CD4-positive, alpha-beta T cell treated with Interleukin-6 for 4 hours (primary cell): Measurements from ENCODE around the gene PRMT7.

Experiments
- DNase-seq: peaks from one replicate; pipeline ENCODE4 v3.0.0-alpha.2; 2020; ENCODE audit warnings: mixed read lengths

Gene PRMT7

DNA sequence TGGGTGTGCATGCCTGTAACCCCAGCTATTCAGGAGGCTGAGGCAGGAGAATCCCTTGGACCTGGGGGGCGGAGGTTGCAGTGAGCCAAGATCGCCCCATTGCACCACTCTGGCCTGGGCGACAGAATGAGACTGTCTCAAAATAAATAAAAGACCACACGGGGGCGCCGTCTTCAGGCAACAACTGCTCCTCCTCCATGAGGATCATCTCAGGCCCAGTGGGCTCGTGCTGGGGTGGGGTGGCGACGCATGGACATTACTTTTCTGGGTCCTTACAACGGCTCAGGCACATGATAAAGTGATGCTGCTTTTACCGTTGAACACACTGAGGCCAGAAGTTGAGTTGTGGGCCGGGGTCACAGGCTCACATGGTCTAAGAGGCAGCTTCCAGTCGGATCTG is 56.2 kb downstream of the PRMT7 start:
- DNase-seq: peak; percentile 64

DNA sequence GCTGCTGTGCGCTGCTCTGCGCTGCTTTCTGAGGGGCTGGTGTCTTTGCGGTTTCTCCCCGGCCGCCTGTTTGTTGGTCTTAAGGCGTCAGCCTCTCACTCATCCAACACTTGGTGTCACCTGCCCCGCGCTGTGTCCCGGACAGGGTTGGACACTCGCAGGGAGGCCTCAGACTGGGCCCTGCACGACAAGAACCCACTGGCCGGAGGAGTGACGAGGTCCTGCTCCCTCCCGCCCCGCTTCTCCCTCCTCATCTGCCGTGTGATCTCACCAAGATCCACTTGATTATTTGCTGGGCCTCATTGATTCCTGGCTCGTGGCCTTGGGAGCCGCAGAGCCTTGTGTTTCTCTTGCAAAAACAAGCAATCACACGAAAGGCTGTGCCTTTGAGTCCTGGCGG is 56.6 kb downstream of the PRMT7 start:
- no peak for DNase-seq

- no peak for DNase-seq
Observed at GRCh38 chr16:68367891-68368290, 57.1 kb downstream of the PRMT7 start.

DNA sequence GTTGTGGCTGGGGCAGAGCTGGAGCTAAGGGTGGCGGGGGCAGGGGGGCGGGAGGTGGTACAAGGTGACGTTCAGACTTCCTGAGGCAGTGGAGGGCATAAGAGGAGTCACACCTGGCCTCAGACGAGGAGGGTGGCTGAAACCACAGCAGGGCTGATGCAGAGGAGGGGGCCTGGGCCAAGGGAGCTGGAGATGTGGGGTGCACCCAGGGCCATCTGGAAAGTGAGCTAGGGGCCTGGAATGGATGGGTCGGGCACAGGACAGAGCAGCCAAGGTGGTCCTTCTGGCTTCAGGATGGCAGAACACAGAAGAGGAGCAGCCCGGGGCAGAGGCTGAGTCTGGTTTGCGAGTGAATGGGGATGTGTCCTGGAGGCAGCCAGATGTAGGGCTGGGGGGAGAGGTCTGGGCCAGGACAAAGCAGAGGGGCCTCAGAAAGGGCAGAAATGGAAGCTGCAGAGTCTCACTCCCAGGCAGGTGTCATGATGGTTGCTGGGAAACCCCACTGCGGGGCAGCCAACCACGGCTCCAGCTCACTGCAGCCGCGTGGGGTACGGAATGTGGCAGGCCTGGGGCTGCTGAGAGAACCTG is 57.6 kb downstream of the PRMT7 start:
- DNase-seq: no peak

DNA sequence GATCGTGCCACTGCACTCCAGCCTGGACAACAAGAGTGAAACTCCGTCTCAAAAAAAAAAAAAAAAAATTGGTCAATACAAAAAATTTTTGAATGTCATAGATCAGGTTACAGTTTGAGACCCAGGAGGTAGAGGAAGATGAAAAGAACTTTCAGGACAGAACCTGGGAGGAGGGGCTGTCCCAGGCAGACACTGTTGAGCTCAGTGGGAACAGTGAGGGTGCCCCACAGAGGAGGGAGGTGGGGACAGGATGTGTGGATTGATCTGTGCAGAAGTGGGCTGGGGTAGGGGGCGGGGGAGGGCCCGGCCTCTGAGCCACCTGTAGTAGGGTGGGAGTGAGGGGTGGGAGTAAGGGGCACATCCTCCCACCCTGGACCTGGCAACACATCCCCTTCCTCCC is 58.3 kb downstream of the PRMT7 start:
- no peak for DNase-seq

GRCh38 chr16:68369697-68370580 is 59.1 kb downstream of the PRMT7 start:
- peak; percentile 46 for DNase-seq

GRCh38 chr16:68370581-68371275 is 59.9 kb downstream of the PRMT7 start:
- peak; percentile 63 for DNase-seq

GRCh38 chr16:68371276-68371651 is 60.4 kb downstream of the PRMT7 start:
- no peak for DNase-seq

- DNase-seq: no peak
Observed at GRCh38 chr16:68371706-68372380, 61.0 kb downstream of the PRMT7 start.

DNA sequence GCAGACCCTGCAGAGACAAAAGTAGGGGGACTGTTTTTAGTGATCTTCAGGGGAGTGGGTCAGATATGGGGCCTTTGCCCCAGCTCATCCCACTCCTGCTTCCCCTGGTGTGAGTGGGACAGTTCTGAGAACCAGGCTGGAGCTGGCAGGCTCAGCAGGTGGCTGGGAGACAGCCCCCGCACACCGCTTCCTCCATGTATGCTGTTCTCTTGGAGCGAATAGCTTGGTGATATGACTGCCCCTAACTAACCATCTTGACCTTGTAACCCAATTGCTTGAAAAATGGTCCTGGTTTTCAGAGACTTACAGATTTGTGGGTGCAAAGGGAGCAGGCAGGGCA is 61.5 kb downstream of the PRMT7 start:
- no peak for DNase-seq

DNA sequence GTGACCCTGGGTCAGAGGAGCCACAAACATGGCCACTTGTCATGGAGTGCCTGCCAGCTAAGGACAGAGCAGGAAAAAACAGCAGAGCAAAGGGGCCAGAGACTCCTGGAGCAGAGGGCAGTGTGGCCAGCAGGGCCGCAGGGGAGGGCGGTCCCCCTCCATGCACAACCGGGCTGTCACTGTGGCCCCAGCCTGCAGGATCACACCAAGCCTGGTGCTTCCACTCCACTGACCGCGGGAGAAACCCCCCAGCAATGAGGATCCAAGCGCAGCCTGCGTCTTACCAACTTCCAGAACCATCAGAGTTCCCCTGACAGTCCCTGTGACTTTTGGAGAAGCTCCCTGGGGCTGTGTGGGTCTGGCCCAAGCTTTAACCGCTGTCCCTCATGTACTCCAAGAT is 62.0 kb downstream of the PRMT7 start:
- no peak for DNase-seq

GRCh38 chr16:68373528-68374245 is 62.9 kb downstream of the PRMT7 start:
- DNase-seq: no peak

DNA sequence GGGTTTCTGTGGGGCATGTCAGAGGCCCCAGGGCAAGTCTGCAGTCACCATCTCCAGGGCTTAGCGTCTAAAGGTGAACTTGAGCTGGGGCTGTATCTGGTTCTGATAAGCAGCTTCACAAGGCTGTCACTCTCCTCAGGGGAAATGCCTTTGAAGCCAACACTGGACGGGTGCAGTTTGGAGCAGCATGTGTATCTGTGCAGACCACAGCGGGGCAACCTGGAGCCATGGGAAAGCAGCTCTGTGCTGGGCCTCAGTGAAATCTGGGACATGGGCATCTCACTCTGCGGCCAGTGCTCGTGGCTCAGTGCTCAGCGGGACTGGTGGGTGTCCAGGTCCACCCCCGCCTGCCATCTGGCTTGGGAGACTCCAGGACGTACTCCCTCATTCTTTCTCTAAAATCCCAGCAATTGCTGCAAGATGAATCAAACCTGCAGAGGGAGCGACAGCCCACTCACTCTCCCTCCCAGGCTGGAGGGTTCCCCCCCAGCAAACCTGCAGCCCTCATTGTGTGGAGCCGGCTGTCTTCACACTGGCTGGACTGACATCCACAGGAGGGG is 63.5 kb downstream of the PRMT7 start:
- no peak for DNase-seq

GRCh38 chr16:68374961-68375660 is 64.3 kb downstream of the PRMT7 start:
- no peak for DNase-seq

DNA sequence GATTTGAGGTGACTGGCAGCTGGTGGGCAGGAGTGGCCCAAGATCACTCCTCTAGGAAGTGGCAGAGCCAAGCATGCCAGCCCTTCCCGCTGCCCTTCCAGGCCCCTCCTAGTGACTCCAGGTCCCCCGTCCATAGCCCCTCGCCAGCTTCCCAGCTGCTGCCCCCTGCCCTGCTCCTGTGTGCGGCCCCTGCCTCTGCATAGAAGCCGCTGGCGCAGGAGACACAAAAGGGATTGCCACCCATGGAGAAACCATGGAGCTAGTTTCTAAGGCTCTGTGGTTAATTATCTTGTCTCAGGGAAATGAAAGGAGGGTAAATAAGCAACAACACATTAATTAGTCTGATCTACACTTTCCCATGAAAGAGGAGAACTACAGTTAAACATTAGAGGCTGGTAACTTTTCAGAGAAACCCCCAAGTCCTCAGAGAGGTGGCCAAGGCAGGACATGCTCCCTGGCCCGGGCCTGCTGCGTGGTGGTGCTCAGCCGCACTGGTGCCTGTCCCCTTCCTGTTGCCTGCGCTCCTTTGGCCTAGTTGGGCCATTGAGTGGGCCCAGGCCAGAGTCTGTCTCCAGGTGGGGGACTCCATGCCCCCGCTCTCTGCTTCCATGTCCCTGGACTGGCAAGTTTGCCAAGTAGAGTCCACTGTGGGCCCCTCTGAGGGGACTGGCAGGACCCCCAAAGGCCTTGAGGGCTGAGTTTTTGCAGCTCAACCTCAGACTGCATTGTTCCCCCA is 65.2 kb downstream of the PRMT7 start:
- no peak for DNase-seq

- DNase-seq: no peak
Observed at GRCh38 chr16:68376590-68376989, 65.8 kb downstream of the PRMT7 start.

DNA sequence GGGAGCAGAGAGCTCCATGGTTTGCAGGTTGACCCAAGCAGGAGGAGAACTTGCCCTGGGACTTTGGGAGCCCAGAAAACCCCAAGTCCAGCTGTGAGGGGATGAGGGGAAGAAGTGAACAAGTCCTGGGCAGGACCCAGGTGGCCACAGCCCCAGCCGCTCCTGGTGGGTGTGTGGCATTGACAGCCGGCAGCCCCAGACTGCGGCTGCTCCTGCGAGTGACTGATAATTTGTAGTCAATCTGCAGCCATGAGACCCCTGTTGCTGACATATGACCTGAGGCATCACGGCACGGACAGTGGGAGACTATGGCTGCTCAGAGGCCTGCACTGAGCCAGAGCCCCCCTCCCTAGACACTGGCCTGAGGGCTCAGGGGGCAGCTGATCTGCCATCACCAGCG is 66.4 kb downstream of the PRMT7 start:
- DNase-seq: no peak

DNA sequence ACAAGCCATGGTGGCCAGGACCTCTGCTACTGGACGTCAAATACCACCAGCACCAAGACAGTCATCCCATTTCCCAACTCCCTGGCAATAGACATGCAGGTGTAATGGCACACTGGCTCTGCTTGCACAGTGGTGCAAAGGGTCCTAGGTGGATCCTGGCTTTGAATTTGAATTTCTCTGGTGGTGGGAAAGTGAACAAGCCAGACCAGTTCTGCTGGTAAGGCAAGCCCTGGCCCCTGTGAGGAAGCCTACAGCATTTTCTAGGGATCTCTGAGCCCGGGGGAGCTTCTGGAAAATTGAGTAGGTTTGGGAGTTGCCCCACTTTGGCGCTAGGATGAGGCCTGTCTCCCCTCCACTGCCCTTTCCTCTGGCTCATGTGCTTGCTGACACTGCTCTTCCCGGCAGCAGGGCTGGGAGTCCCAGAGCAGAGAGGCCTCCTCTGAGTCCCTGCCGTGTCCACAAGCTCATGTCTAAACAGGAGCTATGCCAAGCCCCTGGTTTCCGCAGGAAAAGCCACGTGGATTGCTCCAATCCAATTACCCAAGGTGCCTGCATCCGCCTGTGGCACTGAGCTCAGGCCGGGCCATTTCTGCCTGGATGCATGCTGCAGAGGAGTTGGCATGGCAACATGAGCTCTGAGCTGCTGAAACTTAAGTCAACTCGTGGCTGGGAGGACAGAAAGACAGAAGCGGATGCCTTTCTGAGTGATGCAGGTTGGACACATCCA is 67.0 kb downstream of the PRMT7 start:
- no peak for DNase-seq

- DNase-seq: no peak
Observed at GRCh38 chr16:68378436-68379415, 67.9 kb downstream of the PRMT7 start.
